ENCODE data around the gene POLA2. TPM values are rescaled to one million over a fixed set of nuclear protein-coding genes. Genes with fewer than 3 reads are reported as not detected.

Gene POLA2
- polyA plus RNA-seq, 1 donor (not counting 4 experiments of a cell fraction or from before 2014, with no cell fraction given), result 20.9 TPM

GRCh38 chr11:65254724-65255123 lies 7.0 kb upstream of the POLA2 start:
- no peak overlapping the region for H3K27ac ChIP-seq (ENCODE audit: control insufficient read depth, insufficient read depth, low read length)
- H2AFZ ChIP-seq (ENCODE audit: control insufficient read depth, low read length), result no peak overlapping the region
- no peak for DNase-seq (ENCODE audit: low read depth, low spot score)
- no peak overlapping the region for H3K9ac ChIP-seq (ENCODE audit: control insufficient read depth, extremely low read depth, insufficient read depth, low read length)
- dilution Hi-C loops (cut with MboI; ENCODE audit: extremely low pct_ligation_motif_present, low sequenced_read_pairs), result no loop called here
- no peaks in the 10 kb centered on the region for H3K4me1 ChIP-seq (ENCODE audit: control insufficient read depth, extremely low read depth, insufficient read depth, low read length)
- no peaks in the 10 kb centered on the region for H3K79me2 ChIP-seq (ENCODE audit: control insufficient read depth, insufficient read depth, low read length)
- no peaks in the 10 kb centered on the region for H3K36me3 ChIP-seq (ENCODE audit: control insufficient read depth in 2 of 2, extremely low read depth in 1 of 2, insufficient read depth in 2 of 2, low read length in 2 of 2)
- H3K4me3 ChIP-seq (ENCODE audit: control insufficient read depth in 2 of 3, extremely low read depth in 1 of 3, insufficient read depth in 2 of 3, low read depth in 1 of 3, low read length in 3 of 3), result no peak overlapping the region
- FAIRE-seq, result no peak
- no peaks in the 10 kb centered on the region for H3K27me3 ChIP-seq (ENCODE audit: control insufficient read depth, extremely low read depth, insufficient read depth, low read length)
- no peak overlapping the region for H3K4me2 ChIP-seq (ENCODE audit: control insufficient read depth, extremely low read depth, insufficient read depth, low read depth, low read length)
- TF ChIP-seq EZH2 (IDR thresholded peaks at IDR 0.05; ENCODE audit: low read length), result no peak
- TF ChIP-seq CTCF (optimal IDR thresholded peaks at IDR 0.05 in 1 of 3, IDR thresholded peaks at IDR 0.05 in 1 of 3, conservative IDR thresholded peaks at IDR 0.05 in 1 of 3; ENCODE audit: extremely low read depth in 1 of 3, insufficient read depth in 2 of 3, low read length in 3 of 3), result no peak
- no peaks in the 10 kb centered on the region for H3K9me1 ChIP-seq (ENCODE audit: control insufficient read depth, extremely low read depth, insufficient read depth, low read length)
- no peaks in the 10 kb centered on the region for H3K9me3 ChIP-seq (ENCODE audit: control insufficient read depth, low read depth, low read length)
- no peaks in the 10 kb centered on the region for H4K20me1 ChIP-seq (ENCODE audit: control insufficient read depth, extremely low read depth, insufficient read depth, low read length)

GRCh38 chr11:65258988-65259387 lies 2.8 kb upstream of the POLA2 start:
- Histone ChIP-seq H3K4me1 (ENCODE audit: control insufficient read depth, extremely low read depth, insufficient read depth, low read length) (peaks cover 13% of the 10 kb centered on the region), H3K4me3 (ENCODE audit: control insufficient read depth in 2 of 3, extremely low read depth in 1 of 3, insufficient read depth in 2 of 3, low read depth in 1 of 3, low read length in 3 of 3) (no peak overlapping the region), H3K9me1 (ENCODE audit: control insufficient read depth, extremely low read depth, insufficient read depth, low read length) (no peaks in the 10 kb centered on the region), H3K27ac (ENCODE audit: control insufficient read depth, insufficient read depth, low read length) (no peak overlapping the region), H3K4me2 (ENCODE audit: control insufficient read depth, extremely low read depth, insufficient read depth, low read depth, low read length) (no peak overlapping the region), H2AFZ (ENCODE audit: control insufficient read depth, low read length) (no peak overlapping the region), H3K36me3 (ENCODE audit: control insufficient read depth in 2 of 2, extremely low read depth in 1 of 2, insufficient read depth in 2 of 2, low read length in 2 of 2) (no peaks in the 10 kb centered on the region), H4K20me1 (ENCODE audit: control insufficient read depth, extremely low read depth, insufficient read depth, low read length) (no peaks in the 10 kb centered on the region), H3K27me3 (ENCODE audit: control insufficient read depth, extremely low read depth, insufficient read depth, low read length) (no peaks in the 10 kb centered on the region), H3K9ac (ENCODE audit: control insufficient read depth, extremely low read depth, insufficient read depth, low read length) (no peak overlapping the region), H3K79me2 (ENCODE audit: control insufficient read depth, insufficient read depth, low read length) (peaks cover 18% of the 10 kb centered on the region), H3K9me3 (ENCODE audit: control insufficient read depth, low read depth, low read length) (no peaks in the 10 kb centered on the region)
- FAIRE-seq, result no peak
- no peak for DNase-seq (ENCODE audit: low read depth, low spot score)
- dilution Hi-C loops (cut with MboI; ENCODE audit: extremely low pct_ligation_motif_present, low sequenced_read_pairs), result no loop called here
- TF ChIP-seq CTCF (optimal IDR thresholded peaks at IDR 0.05 in 1 of 3, IDR thresholded peaks at IDR 0.05 in 1 of 3, conservative IDR thresholded peaks at IDR 0.05 in 1 of 3; ENCODE audit: extremely low read depth in 1 of 3, insufficient read depth in 2 of 3, low read length in 3 of 3) (no peak), EZH2 (IDR thresholded peaks at IDR 0.05; ENCODE audit: low read length) (no peak)

All from keratinocyte (primary cell).